Measurements from ENCODE around the gene MPPED2. TPM values are rescaled to one million over a fixed set of nuclear protein-coding genes. Genes with fewer than 3 reads are reported as not detected.

Gene MPPED2
- total RNA-seq, 1 donor from 2014 or later = 0.42 TPM

- no peak for DNase-seq (ENCODE audit: low read depth)
- no peaks in the 10 kb centered on the region for H3K27me3 ChIP-seq (ENCODE audit: control insufficient read depth, insufficient read depth, low read length)
- TF ChIP-seq CTCF (IDR thresholded peaks at IDR 0.05; ENCODE audit: insufficient read depth, low read length, poor library complexity, severe bottlenecking) = no peak
- no peaks in the 10 kb centered on the region for H3K36me3 ChIP-seq (ENCODE audit: control insufficient read depth, insufficient read depth, low read length)
- H3K4me3 ChIP-seq (ENCODE audit: low read depth, low read length) = no peak overlapping the region
Measured at GRCh38 chr11:30434901-30435300, 151.3 kb downstream of the MPPED2 start.

- Histone ChIP-seq H3K4me3 (ENCODE audit: low read depth, low read length) (no peak overlapping the region), H3K36me3 (ENCODE audit: control insufficient read depth, insufficient read depth, low read length) (no peaks in the 10 kb centered on the region), H3K27me3 (ENCODE audit: control insufficient read depth, insufficient read depth, low read length) (no peaks in the 10 kb centered on the region)
- no peak for DNase-seq (ENCODE audit: low read depth)
- TF ChIP-seq CTCF (IDR thresholded peaks at IDR 0.05; ENCODE audit: insufficient read depth, low read length, poor library complexity, severe bottlenecking) = no peak
Measured at GRCh38 chr11:30433831-30434230, 152.3 kb downstream of the MPPED2 start.

- DNase-seq (ENCODE audit: low read depth) = no peak
- Histone ChIP-seq H3K36me3 (ENCODE audit: control insufficient read depth, insufficient read depth, low read length) (no peaks in the 10 kb centered on the region), H3K4me3 (ENCODE audit: low read depth, low read length) (no peak overlapping the region), H3K27me3 (ENCODE audit: control insufficient read depth, insufficient read depth, low read length) (no peaks in the 10 kb centered on the region)
- no peak for TF ChIP-seq CTCF (IDR thresholded peaks at IDR 0.05; ENCODE audit: insufficient read depth, low read length, poor library complexity, severe bottlenecking)
Measured at GRCh38 chr11:30432716-30433115, 153.4 kb downstream of the MPPED2 start.

- no peak overlapping the region for H3K4me3 ChIP-seq (ENCODE audit: low read depth, low read length)
- no peak for TF ChIP-seq CTCF (IDR thresholded peaks at IDR 0.05; ENCODE audit: insufficient read depth, low read length, poor library complexity, severe bottlenecking)
- no peaks in the 10 kb centered on the region for H3K27me3 ChIP-seq (ENCODE audit: control insufficient read depth, insufficient read depth, low read length)
- H3K36me3 ChIP-seq (ENCODE audit: control insufficient read depth, insufficient read depth, low read length) = no peaks in the 10 kb centered on the region
- no peak for DNase-seq (ENCODE audit: low read depth)
Measured at GRCh38 chr11:30432178-30432577, 154.0 kb downstream of the MPPED2 start.

GRCh38 chr11:30431127-30431814 lies 154.9 kb downstream of the MPPED2 start:
- no peak overlapping the region for H3K4me3 ChIP-seq (ENCODE audit: low read depth, low read length)
- TF ChIP-seq CTCF (IDR thresholded peaks at IDR 0.05; ENCODE audit: insufficient read depth, low read length, poor library complexity, severe bottlenecking) = no peak
- H3K36me3 ChIP-seq (ENCODE audit: control insufficient read depth, insufficient read depth, low read length) = no peaks in the 10 kb centered on the region
- H3K27me3 ChIP-seq (ENCODE audit: control insufficient read depth, insufficient read depth, low read length) = no peaks in the 10 kb centered on the region
- no peak for DNase-seq (ENCODE audit: low read depth)

GRCh38 chr11:30429550-30429949 lies 156.6 kb downstream of the MPPED2 start:
- Histone ChIP-seq H3K27me3 (ENCODE audit: control insufficient read depth, insufficient read depth, low read length) (no peaks in the 10 kb centered on the region), H3K36me3 (ENCODE audit: control insufficient read depth, insufficient read depth, low read length) (no peaks in the 10 kb centered on the region), H3K4me3 (ENCODE audit: low read depth, low read length) (no peak overlapping the region)
- no peak for DNase-seq (ENCODE audit: low read depth)
- no peak for TF ChIP-seq CTCF (IDR thresholded peaks at IDR 0.05; ENCODE audit: insufficient read depth, low read length, poor library complexity, severe bottlenecking)
